Measurements from ENCODE around the gene CGRRF1. TPM values are rescaled to one million over a fixed set of nuclear protein-coding genes. Genes with fewer than 3 reads are reported as not detected.

The CGRRF1 gene
- total and polyA plus RNA-seq, 2 experiments from 2014 or later, result 15.0 to 27.1 TPM

GRCh38 chr14:54489731-54490444, 19.8 kb upstream of the CGRRF1 start:
- H3K9me3 ChIP-seq (ENCODE audit: low read depth), result no peaks in the 10 kb centered on the region
- peak; percentile 18 for DNase-seq
- H3K36me3 ChIP-seq (ENCODE audit: low read depth), result no peaks in the 10 kb centered on the region; the same call in 1 of the 2 replicates
- H3K79me2 ChIP-seq (ENCODE audit: insufficient read depth), result peaks cover 35% of the 10 kb centered on the region
- H4K20me1 ChIP-seq (ENCODE audit: insufficient read depth), result no peaks in the 10 kb centered on the region
- H3K4me2 ChIP-seq (ENCODE audit: unreplicated experiment), result peak overlapping the region; percentile 80
- peak overlapping the region; percentile 88 for H3K4me3 ChIP-seq
- H3K9ac ChIP-seq, result peak overlapping the region; percentile 91
- H3K27me3 ChIP-seq (replicated peaks; ENCODE audit: insufficient read depth), result no peaks in the 10 kb centered on the region
- no peak for TF ChIP-seq EZH2phosphoT487 (IDR thresholded peaks at IDR 0.05; ENCODE audit: insufficient read depth, low read depth)
- no peak for TF ChIP-seq EZH2 (IDR thresholded peaks at IDR 0.05; ENCODE audit: insufficient read depth, poor library complexity, severe bottlenecking)
- H3K9me2 ChIP-seq (ENCODE audit: insufficient read depth), result no peaks in the 10 kb centered on the region
- H3K27ac ChIP-seq, result peak overlapping the region; percentile 90
- 87 to 89% methylated on average over 4 of the region's 4 CpGs for whole genome bisulfite sequencing, 2 experiments (ENCODE audit: low coverage in 1 of 2, low lambda C conversion rate in 2 of 2, missing lambda C conversion rate in 2 of 2)
- peaks cover 21% of the 10 kb centered on the region for H3F3A ChIP-seq (ENCODE audit: insufficient read depth)
- H2AFZ ChIP-seq, result peak overlapping the region; percentile 99
- in situ Hi-C loops (cut with MboI), result no loop called here
- H3K4me1 ChIP-seq (ENCODE audit: insufficient read depth), result peaks cover 23% of the 10 kb centered on the region

- Histone ChIP-seq H2AFZ (peak overlapping the region; percentile 19; the same call in 1 of the 2 replicates), H3K9ac (no peak overlapping the region), H4K20me1 (ENCODE audit: insufficient read depth) (no peaks in the 10 kb centered on the region), H3K4me1 (ENCODE audit: insufficient read depth) (peaks cover 19% of the 10 kb centered on the region), H3K27me3 (replicated peaks; ENCODE audit: insufficient read depth) (no peaks in the 10 kb centered on the region), H3K79me2 (ENCODE audit: insufficient read depth) (peaks cover 28% of the 10 kb centered on the region), H3F3A (ENCODE audit: insufficient read depth) (peaks cover 21% of the 10 kb centered on the region), H3K9me2 (ENCODE audit: insufficient read depth) (no peaks in the 10 kb centered on the region), H3K27ac (no peak overlapping the region), H3K4me2 (ENCODE audit: unreplicated experiment) (no peak overlapping the region), H3K36me3 (ENCODE audit: low read depth) (no peaks in the 10 kb centered on the region), H3K4me3 (no peak overlapping the region), H3K9me3 (ENCODE audit: low read depth) (no peaks in the 10 kb centered on the region)
- TF ChIP-seq EZH2phosphoT487 (IDR thresholded peaks at IDR 0.05; ENCODE audit: insufficient read depth, low read depth), result no peak
- no peak for TF ChIP-seq EZH2 (IDR thresholded peaks at IDR 0.05; ENCODE audit: insufficient read depth, poor library complexity, severe bottlenecking)
- DNase-seq, result no peak
- WGBS, 2 experiments (ENCODE audit: low coverage in 1 of 2, low lambda C conversion rate in 2 of 2, missing lambda C conversion rate in 2 of 2), result 22 to 31% methylated on average over 3 of the region's 3 CpGs
- in situ Hi-C loops (cut with MboI), result no loop called here
Observed at GRCh38 chr14:54490445-54491175, 19.1 kb upstream of the CGRRF1 start.

GRCh38 chr14:54493293-54493692, 16.4 kb upstream of the CGRRF1 start:
- in situ Hi-C loops (cut with MboI), result no loop called here
- Histone ChIP-seq H3K9ac (no peak overlapping the region), H3K9me3 (ENCODE audit: low read depth) (no peaks in the 10 kb centered on the region), H2AFZ (no peak overlapping the region), H3K4me1 (ENCODE audit: insufficient read depth) (peaks cover 6% of the 10 kb centered on the region), H3K4me3 (no peak overlapping the region), H3K36me3 (ENCODE audit: low read depth) (no peaks in the 10 kb centered on the region), H3K4me2 (ENCODE audit: unreplicated experiment) (no peak overlapping the region), H3K9me2 (ENCODE audit: insufficient read depth) (no peaks in the 10 kb centered on the region), H3F3A (ENCODE audit: insufficient read depth) (peaks cover 7% of the 10 kb centered on the region), H3K27me3 (replicated peaks; ENCODE audit: insufficient read depth) (no peaks in the 10 kb centered on the region), H3K27ac (no peak overlapping the region), H4K20me1 (ENCODE audit: insufficient read depth) (no peaks in the 10 kb centered on the region), H3K79me2 (ENCODE audit: insufficient read depth) (peaks cover under 1% of the 10 kb centered on the region; the same call in 1 of the 2 replicates)
- DNase-seq, result no peak
- no peak for TF ChIP-seq EZH2phosphoT487 (IDR thresholded peaks at IDR 0.05; ENCODE audit: insufficient read depth, low read depth)
- no peak for TF ChIP-seq EZH2 (IDR thresholded peaks at IDR 0.05; ENCODE audit: insufficient read depth, poor library complexity, severe bottlenecking)
- WGBS, 2 experiments (ENCODE audit: low coverage in 1 of 2, low lambda C conversion rate in 2 of 2, missing lambda C conversion rate in 2 of 2), result 65 to 68% methylated on average over 12 to 13 of the region's 13 CpGs

GRCh38 chr14:54497224-54497623, 12.5 kb upstream of the CGRRF1 start:
- 49 to 57% methylated on average over 2 of the region's 2 CpGs for WGBS, 2 experiments (ENCODE audit: low coverage in 1 of 2, low lambda C conversion rate in 2 of 2, missing lambda C conversion rate in 2 of 2)
- no peak for TF ChIP-seq EZH2 (IDR thresholded peaks at IDR 0.05; ENCODE audit: insufficient read depth, poor library complexity, severe bottlenecking)
- TF ChIP-seq EZH2phosphoT487 (IDR thresholded peaks at IDR 0.05; ENCODE audit: insufficient read depth, low read depth), result no peak
- no peak overlapping the region for H3K4me3 ChIP-seq
- no peak overlapping the region for H2AFZ ChIP-seq
- H3K79me2 ChIP-seq (ENCODE audit: insufficient read depth), result no peaks in the 10 kb centered on the region
- no peak for DNase-seq
- no peaks in the 10 kb centered on the region for H3F3A ChIP-seq (ENCODE audit: insufficient read depth)
- H3K4me1 ChIP-seq (ENCODE audit: insufficient read depth), result no peaks in the 10 kb centered on the region
- H4K20me1 ChIP-seq (ENCODE audit: insufficient read depth), result no peaks in the 10 kb centered on the region
- H3K4me2 ChIP-seq (ENCODE audit: unreplicated experiment), result no peak overlapping the region
- H3K36me3 ChIP-seq (ENCODE audit: low read depth), result no peaks in the 10 kb centered on the region
- no peak overlapping the region for H3K27ac ChIP-seq
- no peaks in the 10 kb centered on the region for H3K9me3 ChIP-seq (ENCODE audit: low read depth)
- no peak overlapping the region for H3K9ac ChIP-seq
- no peaks in the 10 kb centered on the region for H3K9me2 ChIP-seq (ENCODE audit: insufficient read depth)
- no peaks in the 10 kb centered on the region for H3K27me3 ChIP-seq (replicated peaks; ENCODE audit: insufficient read depth)
- in situ Hi-C loops (cut with MboI), result no loop called here
